HCT116 (cell line): ENCODE data around the gene LRRC1. TPM values are rescaled to one million over a fixed set of nuclear protein-coding genes. Genes with fewer than 3 reads are reported as not detected.

Experiments
- ATAC-seq: fragments of 200-7000 bp; cut with Tn5 transposase; 2 replicates; pipeline ENCODE4 v1.9.1; 2020; ENCODE audit warnings: mild to moderate bottlenecking, moderate library complexity
- BruUV-seq: library from RNA; stranded (reverse); fragments of 400-500 nt; replicated peaks from 2 replicates; lab custom pipeline; 2021; lab: Mats Ljungman, UMichigan
- CTCF ChIA-PET: fragments of 300-600 bp; sonication (Branson Sonifier 250); formaldehyde crosslinking; loops from one replicate; lab custom pipeline; 2021; ENCODE audit warnings: antibody characterized with exemption; lab: Charles Lee
- POLR2A ChIA-PET: fragments of 300-600, 350-600 bp; sonication (Branson Sonifier 250); formaldehyde crosslinking; loops from one replicate; lab custom pipeline; 2021; ENCODE audit warnings: antibody characterized with exemption; lab: Charles Lee
- RAD21 ChIA-PET, 2 experiments: fragments of 300-600 bp; sonication (Branson Sonifier 250); formaldehyde crosslinking; loops; one replicate each; lab custom pipeline; 2023; ENCODE audit warnings: low total read pairs in 2 of 2; ENCODE audit not compliant: uncharacterized antibody in 2 of 2, unreplicated experiment in 2 of 2, low non-redundant PET in 1 of 2; lab: Charles Lee
- DNase-seq: peaks from one replicate; pipeline ENCODE4 v3.0.0-alpha.2; 2010; ENCODE audit warnings: low read depth, low spot score
- H2AFZ ChIP-seq: fragments of 200-600 bp; shearing (Covaris generic), sonication (generic); 2 replicates; pipeline ENCODE4 v1.6.1; 2017; ENCODE audit warnings: low read depth, mixed run types, mixed read lengths, antibody characterized with exemption, low read length; ENCODE audit not compliant: poor library complexity, severe bottlenecking
- H3K27ac ChIP-seq: 2 replicates; pipeline ENCODE4 v1.5.1; 2012; ENCODE audit warnings: low read depth, low read length
- H3K27me3 ChIP-seq: fragments of 200-600 bp; sonication (generic); 2 replicates; pipeline ENCODE4 v1.6.1; 2016; ENCODE audit warnings: mixed run types, low read length, mixed read lengths; ENCODE audit not compliant: insufficient read depth
- H3K36me3 ChIP-seq, 2 experiments: fragments of 200-500 bp in 1 of 2; fragments of 200-600 bp in 1 of 2; sonication (Bioruptor generic) in 1 of 2; sonication (generic) in 1 of 2; 2 replicates each; pipeline versions ENCODE4 v1.5.1 to v1.6.1; 2014 to 2016; ENCODE audit warnings: low read length in 2 of 2, inconsistent platforms in 1 of 2, mixed read lengths in 1 of 2, mixed run types in 1 of 2; ENCODE audit not compliant: insufficient read depth in 2 of 2, control insufficient read depth in 1 of 2
- H3K4me1 ChIP-seq, 2 experiments: fragments of 200-600 bp in 1 of 2; sonication (generic) in 1 of 2; 2 replicates each; pipeline versions ENCODE4 v1.5.1 to v1.6.1; 2012 to 2017; ENCODE audit warnings: low read length in 2 of 2, inconsistent platforms in 1 of 2, mild to moderate bottlenecking in 1 of 2, mixed read lengths in 1 of 2, mixed run types in 1 of 2, moderate library complexity in 1 of 2; ENCODE audit not compliant: insufficient read depth in 2 of 2, control insufficient read depth in 1 of 2
- H3K4me2 ChIP-seq: fragments of 200-600 bp; sonication (generic); 2 replicates; pipeline ENCODE4 v1.6.1; 2017; ENCODE audit warnings: mixed run types, low read length, mixed read lengths
- H3K4me3 ChIP-seq, 2 experiments: fragments of 200-600 bp in 1 of 2; sonication (generic) in 1 of 2; replicated peaks in 1 of 2; 2 replicates each; pipeline ENCODE4 v1.5.1; 2011 to 2016; ENCODE audit warnings: low read length in 2 of 2, control low read depth in 1 of 2, low read depth in 1 of 2, mild to moderate bottlenecking in 1 of 2, mixed read lengths in 1 of 2, mixed run types in 1 of 2
- H3K79me2 ChIP-seq: fragments of 200-600 bp; sonication (generic); 2 replicates; pipeline ENCODE4 v1.6.1; 2017; ENCODE audit warnings: mild to moderate bottlenecking, mixed run types, low read length, moderate library complexity, mixed read lengths; ENCODE audit not compliant: insufficient read depth
- H3K9ac ChIP-seq: fragments of 200-600 bp; sonication (generic); 2 replicates; pipeline ENCODE4 v1.6.1; 2016; ENCODE audit warnings: low read length, mixed read lengths
- H3K9me2 ChIP-seq: fragments of 200-600 bp; sonication (generic), shearing (Covaris generic); 2 replicates; pipeline ENCODE4 v1.6.1; 2017; ENCODE audit warnings: mixed run types, mild to moderate bottlenecking, moderate library complexity; ENCODE audit not compliant: insufficient read depth
- H3K9me3 ChIP-seq, 2 experiments: fragments of 200-500 bp in 1 of 2; fragments of 200-600 bp in 1 of 2; sonication (Bioruptor generic) in 1 of 2; sonication (generic) in 1 of 2; 2 replicates each; pipeline ENCODE4 v1.6.1; 2014 to 2017; ENCODE audit warnings: low read length in 2 of 2, mixed read lengths in 2 of 2, inconsistent platforms in 1 of 2, low read depth in 1 of 2, mild to moderate bottlenecking in 1 of 2, mixed run types in 1 of 2, moderate library complexity in 1 of 2; ENCODE audit not compliant: control insufficient read depth in 1 of 2, insufficient read depth in 1 of 2
- H4K20me1 ChIP-seq: fragments of 200-600 bp; sonication (generic), shearing (Covaris generic); 2 replicates; pipeline ENCODE4 v1.6.1; 2017; ENCODE audit warnings: mixed run types, mild to moderate bottlenecking, moderate library complexity; ENCODE audit not compliant: insufficient read depth
- CBX3 ChIP-seq: IDR thresholded peaks from 2 replicates; pipeline ENCODE4 v1.6.1; 2012; ENCODE audit warnings: low read depth
- CEBPB ChIP-seq: IDR thresholded peaks from 2 replicates; pipeline ENCODE4 v1.6.1; 2012; ENCODE audit warnings: low read depth
- EGR1 ChIP-seq: IDR thresholded peaks from 2 replicates; pipeline ENCODE4 v1.6.1; 2012; ENCODE audit warnings: low read depth
- ELF1 ChIP-seq: IDR thresholded peaks from 2 replicates; pipeline ENCODE4 v1.6.1; 2012; ENCODE audit warnings: low read depth, borderline replicate concordance
- EZH2 ChIP-seq: fragments of 200-600 bp; sonication (generic); IDR thresholded peaks from 2 replicates; pipeline ENCODE4 v1.6.1; 2017; ENCODE audit warnings: antibody characterized with exemption, mixed run types
- JUND ChIP-seq: IDR thresholded peaks from 2 replicates; pipeline ENCODE4 v1.6.1; 2012
- POLR2A ChIP-seq: IDR thresholded peaks from 2 replicates; pipeline ENCODE4 v1.7.0; 2011; ENCODE audit warnings: borderline replicate concordance; ENCODE audit not compliant: insufficient read depth, insufficient read length; ENCODE audit errors: extremely low read depth
- POLR2AphosphoS5 ChIP-seq: IDR thresholded peaks from 2 replicates; pipeline ENCODE4 v1.6.1; 2011; ENCODE audit warnings: mild to moderate bottlenecking, low read depth, low read length, moderate library complexity
- RAD21 ChIP-seq: IDR thresholded peaks from 2 replicates; pipeline ENCODE4 v1.6.1; 2012; ENCODE audit warnings: low read depth, mild to moderate bottlenecking
- SIN3A ChIP-seq: IDR thresholded peaks from 2 replicates; pipeline ENCODE4 v1.6.1; 2012; ENCODE audit warnings: low read depth
- SRF ChIP-seq: IDR thresholded peaks from 2 replicates; pipeline ENCODE4 v1.6.1; 2012; ENCODE audit warnings: low read depth
- YY1 ChIP-seq: IDR thresholded peaks from 2 replicates; pipeline ENCODE4 v1.6.1; 2011; ENCODE audit warnings: low read length, low read depth, moderate library complexity, mild to moderate bottlenecking; ENCODE audit not compliant: insufficient replicate concordance; ENCODE audit errors: extremely low read depth
- ZFX ChIP-seq: fragments of 450-650 bp; IDR thresholded peaks from 2 replicates; pipeline ENCODE4 v1.6.1; 2017
- ZNF274 ChIP-seq: fragments of 200-500 bp; sonication (Bioruptor generic); IDR thresholded peaks from 2 replicates; pipeline ENCODE4 v1.6.1; 2014; ENCODE audit warnings: mild to moderate bottlenecking, low read depth, low read length, inconsistent platforms
- intact Hi-C: fragments of 100-400 bp; cut with micrococcal nuclease; formaldehyde crosslinking; loops from 2 replicates; pipeline ENCODE4 v1.10.0; 2022
- total RNA-seq: library from RNA; stranded (reverse); gene quantifications from one replicate; pipeline ENCODE4 v1.2.1, GENCODE V29; 2021; ENCODE audit not compliant: unreplicated experiment
- TF ChIP-seq, protein P1 (sequence below): IDR thresholded peaks from 2 replicates; pipeline ENCODE4 v1.6.1; 2012
- TF ChIP-seq, protein P2 (sequence below): IDR thresholded peaks from 2 replicates; pipeline ENCODE4 v1.6.1; 2011; ENCODE audit warnings: mild to moderate bottlenecking, low read length, moderate library complexity; ENCODE audit not compliant: insufficient replicate concordance; ENCODE audit errors: extremely low read depth
- TF ChIP-seq, protein P3 (sequence below): IDR thresholded peaks from 2 replicates; pipeline ENCODE4 v1.6.1; 2012

LRRC1 gene
- total RNA-seq, 1 experiment from 2014 or later = 19.8 TPM

DNA sequence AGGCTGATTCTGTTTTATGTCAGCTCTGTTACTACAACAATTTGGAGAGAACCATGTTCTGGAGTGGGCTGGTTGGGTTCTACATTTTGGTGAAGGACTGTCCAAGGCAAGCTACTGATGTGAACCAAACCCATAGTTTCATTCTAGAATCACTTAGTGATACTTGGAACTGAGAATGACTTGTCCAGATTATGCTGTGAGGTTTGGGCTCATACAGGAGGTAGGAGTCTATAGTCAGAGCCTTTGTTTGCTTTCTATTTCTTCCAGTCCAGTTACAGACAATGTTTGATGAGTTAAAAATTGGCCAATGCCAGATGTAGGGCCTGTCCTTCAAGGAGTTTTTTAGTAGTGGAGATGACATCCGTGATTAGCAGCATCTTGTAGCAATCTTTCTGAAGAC lies 97.9 kb downstream of the LRRC1 start:
- no TSS peak for BruUV-seq
- Histone ChIP-seq H3K27ac (no peak overlapping the region), H3K4me1 (peaks cover 19 to 21% of the 10 kb centered on the region in 2 experiments), H3K9me2 (no peaks in the 10 kb centered on the region), H3K4me2 (no peak overlapping the region), H3K27me3 (no peaks in the 10 kb centered on the region)
- CTCF ChIA-PET = no interaction called here
- TF ChIP-seq, protein P1, sequence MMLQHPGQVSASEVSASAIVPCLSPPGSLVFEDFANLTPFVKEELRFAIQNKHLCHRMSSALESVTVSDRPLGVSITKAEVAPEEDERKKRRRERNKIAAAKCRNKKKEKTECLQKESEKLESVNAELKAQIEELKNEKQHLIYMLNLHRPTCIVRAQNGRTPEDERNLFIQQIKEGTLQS = no peak
- TF ChIP-seq, protein P2, sequence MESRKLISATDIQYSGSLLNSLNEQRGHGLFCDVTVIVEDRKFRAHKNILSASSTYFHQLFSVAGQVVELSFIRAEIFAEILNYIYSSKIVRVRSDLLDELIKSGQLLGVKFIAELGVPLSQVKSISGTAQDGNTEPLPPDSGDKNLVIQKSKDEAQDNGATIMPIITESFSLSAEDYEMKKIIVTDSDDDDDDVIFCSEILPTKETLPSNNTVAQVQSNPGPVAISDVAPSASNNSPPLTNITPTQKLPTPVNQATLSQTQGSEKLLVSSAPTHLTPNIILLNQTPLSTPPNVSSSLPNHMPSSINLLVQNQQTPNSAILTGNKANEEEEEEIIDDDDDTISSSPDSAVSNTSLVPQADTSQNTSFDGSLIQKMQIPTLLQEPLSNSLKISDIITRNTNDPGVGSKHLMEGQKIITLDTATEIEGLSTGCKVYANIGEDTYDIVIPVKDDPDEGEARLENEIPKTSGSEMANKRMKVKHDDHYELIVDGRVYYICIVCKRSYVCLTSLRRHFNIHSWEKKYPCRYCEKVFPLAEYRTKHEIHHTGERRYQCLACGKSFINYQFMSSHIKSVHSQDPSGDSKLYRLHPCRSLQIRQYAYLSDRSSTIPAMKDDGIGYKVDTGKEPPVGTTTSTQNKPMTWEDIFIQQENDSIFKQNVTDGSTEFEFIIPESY = no peak
- TF ChIP-seq YY1 = no peak
- no peak for TF ChIP-seq JUND
- TF ChIP-seq RAD21 = no peak
- TF ChIP-seq POLR2AphosphoS5 = no peak
- TF ChIP-seq SIN3A = no peak
- TF ChIP-seq, protein P3, sequence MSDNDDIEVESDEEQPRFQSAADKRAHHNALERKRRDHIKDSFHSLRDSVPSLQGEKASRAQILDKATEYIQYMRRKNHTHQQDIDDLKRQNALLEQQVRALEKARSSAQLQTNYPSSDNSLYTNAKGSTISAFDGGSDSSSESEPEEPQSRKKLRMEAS = no peak
- TF ChIP-seq CBX3 = no peak
- TF ChIP-seq EGR1 = no peak
- TF ChIP-seq ZNF274 = no peak
- TF ChIP-seq POLR2A = no peak
- TF ChIP-seq ZFX = no peak
- no peak for TF ChIP-seq EZH2
- no peak for TF ChIP-seq SRF
- TF ChIP-seq CEBPB = no peak
- TF ChIP-seq ELF1 = no peak
- TF ChIP-seq, all 23 proteins: peak for 0
- Histone ChIP-seq H2AFZ (no peak overlapping the region), H3K36me3 (no peaks in the 10 kb centered on the region), H4K20me1 (no peaks in the 10 kb centered on the region), H3K9me3 (no peaks in the 10 kb centered on the region), H3K79me2 (no peaks in the 10 kb centered on the region), H3K9ac (no peak overlapping the region), H3K4me3 (no peak overlapping the region)
- ChIA-PET POLR2A (no interaction called here), RAD21 (no interaction called here)
- ATAC-seq (no peak), DNase-seq (no peak)
- intact Hi-C loops = no loop called here
